Esophagus muscularis mucosa (tissue), 4 donors: ENCODE data around the gene ZNF487. TPM values are rescaled to one million over a fixed set of nuclear protein-coding genes. Genes with fewer than 3 reads are reported as not detected.
A peak's percentile ranks its signal among the peaks of the same experiment; 100 is the strongest.

Experiments used
- DNase-seq: peaks from one replicate; pipeline ENCODE4 v3.0.0-alpha.2; 2017; ENCODE audit errors: extremely low spot score
- H3K27ac ChIP-seq, 4 donors: fragments of 200-600 bp; sonication (generic); replicated peaks in 1 of 4; 1 replicate in 3 of 4; 2 replicates in 1 of 4; pipeline ENCODE4 v1.5.1; 2016 to 2019; ENCODE audit warnings: mild to moderate bottlenecking in 1 of 4
- H3K27me3 ChIP-seq, 4 donors: fragments of 200-600 bp; sonication (generic); one replicate each; pipeline versions ENCODE4 v1.5.1 to v1.6.0; 2016 to 2019
- H3K36me3 ChIP-seq, 4 donors: fragments of 200-600 bp; sonication (generic); one replicate each; pipeline ENCODE4 v1.5.1; 2016 to 2019
- H3K4me1 ChIP-seq, 4 donors: fragments of 200-600 bp; sonication (generic); one replicate each; pipeline ENCODE4 v1.5.1; 2016 to 2019
- H3K4me3 ChIP-seq, 4 donors: fragments of 200-600 bp; sonication (generic); 1 replicate in 2 of 4; 2 replicates in 2 of 4; pipeline ENCODE4 v1.5.1; 2016 to 2019; ENCODE audit warnings: mild to moderate bottlenecking in 4 of 4, moderate library complexity in 1 of 4
- H3K9me3 ChIP-seq, 4 donors: fragments of 200-600 bp; sonication (generic); 1 replicate in 3 of 4; 2 replicates in 1 of 4; pipeline ENCODE4 v1.5.1; 2016 to 2019
- CTCF ChIP-seq, 3 experiments: fragments of 200-600 bp in 2 of 3; fragments of 450-650 bp in 1 of 3; sonication (generic) in 2 of 3; IDR thresholded peaks; one replicate each; pipeline ENCODE4 v1.5.1; 2017 to 2019; ENCODE audit warnings: antibody characterized with exemption in 3 of 3, mild to moderate bottlenecking in 2 of 3, moderate library complexity in 1 of 3
- EP300 ChIP-seq: sonication (generic); formaldehyde crosslinking; IDR thresholded peaks from one replicate; pipeline ENCODE4 v1.6.1; 2017; ENCODE audit warnings: antibody characterized with exemption
- POLR2A ChIP-seq: fragments of 450-650 bp; IDR thresholded peaks from one replicate; pipeline ENCODE4 v1.6.1; 2017; ENCODE audit warnings: antibody characterized with exemption, moderate library complexity, mild to moderate bottlenecking, low read depth
- POLR2AphosphoS5 ChIP-seq, 2 donors: sonication (generic); formaldehyde crosslinking; IDR thresholded peaks; one replicate each; pipeline ENCODE4 v1.6.1; 2017; ENCODE audit warnings: antibody characterized with exemption in 2 of 2
- WGBS: methylation state at CpG from one replicate; pipeline ENCODE4 v1.1.5; 2018; 5-methylcytosine and 5-hydroxymethylcytosine counted together
- intact Hi-C: fragments of 100-400 bp; cut with DNase I; formaldehyde crosslinking; loops from one replicate; pipeline ENCODE4 v1.15.1; 2023
- total RNA-seq, 4 donors: library from RNA; depleted of rRNA; stranded (reverse); fragments of >200 nt; gene quantifications; one replicate each; pipeline versions ENCODE4 v1.1.0 to v1.2.1, GENCODE V29; 2016

ZNF487 gene
- total RNA-seq, 4 donors from 2014 or later: 9.1 to 10.1 (median 10.0) TPM

- Histone ChIP-seq H3K36me3 (peaks cover 36 to 58% (median 55%) of the 10 kb centered on the region in 4 donors), H3K4me3 (no peak overlapping the region), H3K9me3 (no peaks in the 10 kb centered on the region), H3K27me3 (no peaks in the 10 kb centered on the region), H3K27ac (peak overlapping the region in 2 of 4 donors; percentile 99), H3K4me1 (peaks cover 57 to 90% (median 74%) of the 10 kb centered on the region in 4 donors)
- 87% methylated on average over 6 of the region's 6 CpGs for WGBS
- intact Hi-C loops: no loop called here
- no peak for DNase-seq
- TF ChIP-seq POLR2AphosphoS5 (IDR thresholded peaks at IDR 0.05) (no peak), POLR2A (no peak), EP300 (no peak), CTCF (IDR thresholded peaks at IDR 0.05) (no peak)
Measured at GRCh38 chr10:43394868-43395267, 42.0 kb upstream of the ZNF487 start.

- intact Hi-C loops: no loop called here
- no peaks in the 10 kb centered on the region for H3K27me3 ChIP-seq
- peaks cover 35 to 51% (median 47%) of the 10 kb centered on the region in 4 donors for H3K36me3 ChIP-seq
- 27% methylated on average over 4 of the region's 18 CpGs for WGBS
- peaks cover 52 to 90% (median 73%) of the 10 kb centered on the region in 4 donors for H3K4me1 ChIP-seq
- no peak for DNase-seq
- no peak for TF ChIP-seq EP300
- peak overlapping the region; percentile 82 to 89 (median 89) for H3K4me3 ChIP-seq
- H3K27ac ChIP-seq: peak overlapping the region; percentile 98 to 100 (median 99)
- no peaks in the 10 kb centered on the region for H3K9me3 ChIP-seq
Measured at GRCh38 chr10:43395571-43396060, 41.3 kb upstream of the ZNF487 start.

- H3K27me3 ChIP-seq: no peaks in the 10 kb centered on the region
- WGBS: 0% methylated on average over 34 of the region's 71 CpGs
- H3K36me3 ChIP-seq: peaks cover 28 to 44% (median 40%) of the 10 kb centered on the region in 4 donors
- no peak for TF ChIP-seq EP300
- peak in 1 of 2 donors; percentile 19 for TF ChIP-seq POLR2AphosphoS5 (IDR thresholded peaks at IDR 0.05)
- H3K27ac ChIP-seq: peak overlapping the region; percentile 98 to 100 (median 99)
- DNase-seq: no peak
- peak overlapping the region; percentile 82 to 89 (median 89) for H3K4me3 ChIP-seq
- H3K4me1 ChIP-seq: peaks cover 52 to 90% (median 73%) of the 10 kb centered on the region in 4 donors
- intact Hi-C loops: no loop called here
- H3K9me3 ChIP-seq: no peaks in the 10 kb centered on the region
Measured at GRCh38 chr10:43396061-43396927, 40.6 kb upstream of the ZNF487 start.

DNA sequence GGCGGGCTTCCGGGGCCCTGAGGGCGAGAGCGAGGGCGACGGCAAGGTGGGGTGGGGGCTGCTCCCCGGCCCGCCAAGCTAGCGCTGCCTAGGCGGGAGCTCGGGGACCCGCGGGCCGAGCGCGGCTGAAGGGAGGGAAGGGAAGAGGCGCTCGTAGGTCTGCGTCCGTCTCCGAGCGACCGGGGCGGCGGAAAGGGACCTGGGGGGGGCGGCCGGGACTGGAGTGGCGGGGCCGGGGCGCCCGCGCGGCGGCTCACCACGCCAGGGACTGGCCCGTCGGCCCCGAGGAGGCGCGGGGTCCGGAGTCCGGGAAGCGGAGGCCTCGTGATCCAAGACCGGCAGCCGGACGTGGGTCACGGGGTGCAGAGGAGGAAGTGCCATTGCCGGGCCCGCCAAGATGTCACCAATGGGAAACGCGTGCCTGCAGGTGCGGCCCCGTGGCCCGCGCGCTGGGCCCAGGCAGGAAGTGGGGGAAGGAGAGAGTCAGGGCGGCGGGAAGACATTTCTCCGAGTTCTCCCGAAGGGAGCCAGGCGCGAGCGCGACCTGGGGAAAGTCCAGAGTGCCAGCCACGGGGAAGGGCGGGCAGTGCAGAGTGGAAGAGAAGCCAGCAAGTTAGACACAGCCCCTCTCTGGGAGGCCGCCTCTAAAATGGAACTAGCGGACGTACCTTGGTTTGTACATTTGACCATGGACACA is 39.8 kb upstream of the ZNF487 start:
- Histone ChIP-seq H3K9me3 (no peaks in the 10 kb centered on the region), H3K4me1 (peaks cover 58 to 90% (median 77%) of the 10 kb centered on the region in 4 donors), H3K4me3 (peak overlapping the region; percentile 82 to 89 (median 89)), H3K36me3 (peaks cover 20 to 36% (median 33%) of the 10 kb centered on the region in 4 donors), H3K27me3 (no peaks in the 10 kb centered on the region), H3K27ac (peak overlapping the region; percentile 98 to 100 (median 99))
- WGBS: 0% methylated on average over 24 of the region's 70 CpGs
- TF ChIP-seq POLR2A (peak; percentile 65), POLR2AphosphoS5 (IDR thresholded peaks at IDR 0.05) (peak; percentile 76 to 89), CTCF (IDR thresholded peaks at IDR 0.05) (no peak), EP300 (no peak)
- intact Hi-C loops: no loop called here
- peak; percentile 98 for DNase-seq

DNA sequence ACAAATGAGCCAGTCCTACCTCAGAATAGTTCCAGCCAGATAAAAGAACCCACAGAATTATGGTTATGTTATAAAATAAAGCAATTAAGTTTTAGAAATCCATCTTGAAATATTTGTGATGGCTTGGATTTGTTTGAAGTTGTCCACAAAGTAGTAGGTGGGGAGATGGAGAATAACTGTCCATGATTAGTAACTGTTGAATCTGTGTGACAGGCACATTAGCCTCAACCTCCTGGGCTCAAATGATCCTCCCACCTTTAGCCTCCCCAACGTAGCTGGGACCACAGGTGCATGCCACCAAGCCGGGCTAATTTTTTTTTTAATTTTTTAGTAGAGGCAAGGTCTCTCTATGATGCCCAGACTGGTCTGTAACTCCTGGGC is 38.0 kb upstream of the ZNF487 start:
- no peak for DNase-seq
- peak overlapping the region in 1 of 4 donors; percentile 99 for H3K27ac ChIP-seq
- peaks cover 72 to 92% (median 89%) of the 10 kb centered on the region in 4 donors for H3K4me1 ChIP-seq
- H3K9me3 ChIP-seq: no peaks in the 10 kb centered on the region
- intact Hi-C loops: no loop called here
- no peak overlapping the region for H3K4me3 ChIP-seq
- H3K36me3 ChIP-seq: peaks cover 2 to 28% (median 17%) of the 10 kb centered on the region in 4 donors
- no peaks in the 10 kb centered on the region for H3K27me3 ChIP-seq
- 52% methylated on average over 2 of the region's 2 CpGs for WGBS
- TF ChIP-seq CTCF (IDR thresholded peaks at IDR 0.05) (no peak), POLR2A (no peak), EP300 (no peak), POLR2AphosphoS5 (IDR thresholded peaks at IDR 0.05) (no peak)
